GM23338 (cell line): ENCODE measurements around the gene CHKB. TPM values are rescaled to one million over a fixed set of nuclear protein-coding genes. Genes with fewer than 3 reads are reported as not detected.

ENCODE experiments used
- ATAC-seq: fragments of 200-7000 bp; cut with Tn5 transposase; 3 replicates; pipeline ENCODE4 v1.9.1; 2020
- DNase-seq: peaks from one replicate; pipeline ENCODE4 v3.0.0-alpha.2; 2015; ENCODE audit warnings: low spot score
- H2AFZ ChIP-seq: fragments of 200-600 bp; sonication (generic); 2 replicates; pipeline ENCODE4 v1.8.0; 2016; ENCODE audit warnings: antibody characterized with exemption, mild to moderate bottlenecking, moderate library complexity
- H3F3A ChIP-seq: fragments of 200-600 bp; sonication (generic); replicated peaks from 2 replicates; pipeline ENCODE4 v1.8.0; 2017; ENCODE audit warnings: antibody characterized with exemption, mixed run types, low read depth
- H3K27ac ChIP-seq: fragments of 200-600 bp; sonication (generic); 2 replicates; pipeline ENCODE4 v1.6.1; 2016; ENCODE audit warnings: low read depth
- H3K27me3 ChIP-seq: fragments of 200-600 bp; sonication (generic); 2 replicates; pipeline ENCODE4 v1.8.0; 2016; ENCODE audit warnings: mild to moderate bottlenecking, mixed run types, moderate library complexity; ENCODE audit not compliant: insufficient read depth
- H3K36me3 ChIP-seq: fragments of 200-600 bp; sonication (generic); 2 replicates; pipeline ENCODE4 v1.8.0; 2016; ENCODE audit warnings: mild to moderate bottlenecking; ENCODE audit not compliant: insufficient read depth
- H3K4me1 ChIP-seq: fragments of 200-600 bp; sonication (generic); 2 replicates; pipeline ENCODE4 v1.8.0; 2016; ENCODE audit warnings: mild to moderate bottlenecking, moderate library complexity; ENCODE audit not compliant: insufficient read depth
- H3K4me2 ChIP-seq: fragments of 200-600 bp; sonication (generic); 2 replicates; pipeline ENCODE4 v1.7.1; 2017; ENCODE audit warnings: mixed run types
- H3K4me3 ChIP-seq: fragments of 200-600 bp; sonication (generic); 2 replicates; pipeline ENCODE4 v1.6.1; 2016; ENCODE audit warnings: mixed run types
- H3K79me2 ChIP-seq: fragments of 200-600 bp; sonication (generic); replicated peaks from 2 replicates; pipeline ENCODE4 v1.8.0; 2017; ENCODE audit warnings: mild to moderate bottlenecking; ENCODE audit not compliant: insufficient read depth
- H3K9me2 ChIP-seq: fragments of 200-600 bp; sonication (generic); 2 replicates; pipeline ENCODE4 v1.8.0; 2017; ENCODE audit not compliant: insufficient read depth
- H4K20me1 ChIP-seq: fragments of 200-600 bp; sonication (generic); replicated peaks from 2 replicates; pipeline ENCODE4 v1.8.0; 2017; ENCODE audit warnings: mild to moderate bottlenecking; ENCODE audit not compliant: insufficient read depth
- H3K27ac Mint-ChIP-seq: 2 replicates; pipeline ENCODE4 v1.8.0; 2020; ENCODE audit warnings: inconsistent platforms, mild to moderate bottlenecking, moderate library complexity, mixed read lengths
- H3K27me3 Mint-ChIP-seq: 3 replicates; pipeline ENCODE4 v1.8.0; 2022; ENCODE audit warnings: low read depth, mild to moderate bottlenecking, moderate library complexity, mixed read lengths, inconsistent platforms; ENCODE audit not compliant: insufficient read depth, poor library complexity
- H3K36me3 Mint-ChIP-seq: 3 replicates; pipeline ENCODE4 v1.8.0; 2021; ENCODE audit warnings: low read depth, mild to moderate bottlenecking, inconsistent platforms, moderate library complexity, mixed read lengths
- H3K4me1 Mint-ChIP-seq: 3 replicates; pipeline ENCODE4 v1.8.0; 2020; ENCODE audit warnings: mild to moderate bottlenecking, inconsistent platforms, mixed read lengths
- H3K4me3 Mint-ChIP-seq: 3 replicates; pipeline ENCODE4 v1.8.0; 2021; ENCODE audit warnings: moderate library complexity, mild to moderate bottlenecking, inconsistent platforms, mixed read lengths
- H3K9me3 Mint-ChIP-seq: 3 replicates; pipeline ENCODE4 v1.8.0; 2020; ENCODE audit warnings: moderate library complexity, mild to moderate bottlenecking, inconsistent platforms, mixed read lengths
- CREB1 ChIP-seq: fragments of 250-450 bp; sonication (Bioruptor Pico); IDR thresholded peaks from 2 replicates; pipeline ENCODE4 v1.5.0; 2020; ENCODE audit warnings: low read depth, mild to moderate bottlenecking, moderate library complexity
- EZH2 ChIP-seq: fragments of 200-600 bp; sonication (generic); IDR thresholded peaks from one replicate; pipeline ENCODE4 v1.8.0; 2017; ENCODE audit warnings: antibody characterized with exemption, mild to moderate bottlenecking, low read depth; ENCODE audit not compliant: unreplicated experiment
- EZH2phosphoT487 ChIP-seq: fragments of 200-600 bp; sonication (generic); IDR thresholded peaks from one replicate; pipeline ENCODE4 v1.8.1; 2018; ENCODE audit warnings: antibody characterized with exemption; ENCODE audit not compliant: unreplicated experiment
- JUNB ChIP-seq: IDR thresholded peaks from one replicate; pipeline ENCODE4 v1.6.1; 2016; ENCODE audit warnings: antibody characterized with exemption; ENCODE audit not compliant: unreplicated experiment
- NANOG ChIP-seq: IDR thresholded peaks from 2 replicates; pipeline ENCODE4 v1.6.1; 2016; ENCODE audit warnings: antibody characterized with exemption, borderline replicate concordance
- POLR2AphosphoS5 ChIP-seq: IDR thresholded peaks from 2 replicates; pipeline ENCODE4 v1.6.1; 2016; ENCODE audit warnings: antibody characterized with exemption, low read depth
- STAT1 ChIP-seq: IDR thresholded peaks from one replicate; pipeline ENCODE4 v1.6.1; 2016; ENCODE audit warnings: antibody characterized with exemption; ENCODE audit not compliant: unreplicated experiment
- ZNF114 ChIP-seq: fragments of 250-450 bp; sonication (Bioruptor Pico); IDR thresholded peaks from 2 replicates; pipeline ENCODE4 v1.5.0; 2020; ENCODE audit warnings: mild to moderate bottlenecking, moderate library complexity
- ZNF331 ChIP-seq: fragments of 250-450 bp; sonication (Bioruptor Pico); IDR thresholded peaks from 2 replicates; pipeline ENCODE4 v1.5.0; 2020; ENCODE audit warnings: low read depth, mild to moderate bottlenecking, moderate library complexity
- polyA plus RNA-seq: library from polyadenylated mRNA; unstranded; fragments of >200 nt; fragmentation: Nextera tagmentation; extraction: Ambion mirVana; gene quantifications from 2 replicates; pipeline ENCODE4 v1.2.1, GENCODE V29; 2016
- total RNA-seq: library from RNA; depleted of rRNA; stranded (reverse); fragments of >200 nt; shearing (Covaris generic); gene quantifications from 2 replicates; pipeline ENCODE4 v1.2.3, GENCODE V29; 2014
- TF ChIP-seq, protein P1 (sequence below): IDR thresholded peaks from one replicate; pipeline ENCODE4 v1.6.1; 2018; ENCODE audit warnings: antibody characterized with exemption; ENCODE audit not compliant: unreplicated experiment
- TF ChIP-seq, protein P2 (sequence below): IDR thresholded peaks from 2 replicates; pipeline ENCODE4 v1.6.1; 2016; ENCODE audit warnings: antibody characterized with exemption
- TF ChIP-seq, protein P3 (sequence below), 2 experiments: fragments of 200-600 bp in 1 of 2; sonication (generic) in 1 of 2; conservative IDR thresholded peaks; 2 replicates each; pipeline versions ENCODE4 v1.5.1 to v1.6.1; 2016 to 2017; ENCODE audit warnings: antibody characterized with exemption in 2 of 2, low read depth in 2 of 2, mild to moderate bottlenecking in 2 of 2, moderate library complexity in 1 of 2
- TF ChIP-seq, protein P4 (sequence below): fragments of 250-450 bp; sonication (Bioruptor Pico); IDR thresholded peaks from 2 replicates; pipeline ENCODE4 v1.5.0; 2020; ENCODE audit warnings: mild to moderate bottlenecking, moderate library complexity

The CHKB gene
- total and polyA plus RNA-seq, 2 experiments from 2014 or later = 51.2 to 61.6 TPM

DNA sequence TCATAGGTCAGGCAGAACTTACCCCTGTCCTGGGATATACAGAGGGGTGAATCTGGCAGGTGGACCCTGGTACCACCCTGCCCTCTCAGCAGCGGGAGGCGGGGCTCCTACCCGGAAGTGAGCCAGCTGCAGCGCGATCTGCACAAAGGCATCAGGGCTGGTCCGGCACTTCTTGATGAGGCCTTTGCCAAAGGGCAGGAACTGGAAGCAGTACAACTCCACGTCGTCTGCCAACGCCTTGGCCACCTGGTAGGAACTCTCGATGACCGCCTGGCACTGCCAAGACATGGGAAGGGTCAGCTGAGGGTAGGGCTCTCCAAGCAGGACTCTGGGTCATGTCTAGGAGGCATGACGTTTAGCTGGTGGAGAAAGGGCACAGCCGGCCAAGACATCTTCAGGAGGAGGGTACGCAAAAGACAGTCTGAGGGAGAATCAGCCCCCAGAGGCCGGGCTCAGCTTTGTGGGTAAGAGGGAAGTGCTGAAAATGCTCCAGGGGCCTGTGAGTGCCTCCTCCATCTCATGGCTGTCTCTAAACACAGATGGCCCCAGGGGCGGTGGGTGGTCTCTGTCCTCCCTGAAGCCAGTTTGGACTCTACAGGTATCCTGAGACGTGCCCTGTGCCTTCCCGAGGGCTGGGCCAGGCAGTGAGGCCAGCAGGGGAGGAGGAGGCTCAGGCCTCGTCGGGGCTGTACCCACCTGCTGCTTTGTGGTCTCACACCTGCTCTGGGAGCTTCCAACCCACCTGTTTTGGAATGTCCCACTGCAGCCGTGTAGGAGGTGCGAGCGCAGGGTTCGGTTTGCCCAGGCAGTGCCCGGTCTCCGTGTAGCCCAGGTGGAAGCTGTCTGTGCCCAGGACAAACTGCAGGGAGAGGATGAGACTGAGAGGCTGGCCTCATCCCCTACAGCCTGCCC lies 11.1 kb downstream of the CHKB start:
- no peak for DNase-seq
- H4K20me1 ChIP-seq = no peaks in the 10 kb centered on the region

More for the DNA sequence above, 11.1 kb downstream of the CHKB start:
- H3K27me3 Mint-ChIP-seq = peaks cover 5% of the 10 kb centered on the region
- no peaks in the 10 kb centered on the region for H3K79me2 ChIP-seq
- peaks cover 45% of the 10 kb centered on the region for H3K36me3 Mint-ChIP-seq
- H3F3A ChIP-seq = no peaks in the 10 kb centered on the region
- H3K27ac Mint-ChIP-seq = no peak overlapping the region
- no peak overlapping the region for H3K27ac ChIP-seq
- no peaks in the 10 kb centered on the region for H3K36me3 ChIP-seq
- no peak overlapping the region for H2AFZ ChIP-seq
- H3K27me3 ChIP-seq = no peaks in the 10 kb centered on the region
- no peak overlapping the region for H3K4me3 Mint-ChIP-seq
- no peak for ATAC-seq
- H3K4me1 Mint-ChIP-seq = no peaks in the 10 kb centered on the region
- H3K4me3 ChIP-seq = no peak overlapping the region
- no peaks in the 10 kb centered on the region for H3K9me2 ChIP-seq
- TF ChIP-seq POLR2AphosphoS5 (no peak), EZH2phosphoT487 (no peak), EZH2 (no peak), CREB1 (CRISPR knock-in tag) (no peak), JUNB (no peak), NANOG (no peak), ZNF114 (no peak), ZNF331 (CRISPR knock-in tag) (no peak), STAT1 (no peak)
- TF ChIP-seq, protein P1, sequence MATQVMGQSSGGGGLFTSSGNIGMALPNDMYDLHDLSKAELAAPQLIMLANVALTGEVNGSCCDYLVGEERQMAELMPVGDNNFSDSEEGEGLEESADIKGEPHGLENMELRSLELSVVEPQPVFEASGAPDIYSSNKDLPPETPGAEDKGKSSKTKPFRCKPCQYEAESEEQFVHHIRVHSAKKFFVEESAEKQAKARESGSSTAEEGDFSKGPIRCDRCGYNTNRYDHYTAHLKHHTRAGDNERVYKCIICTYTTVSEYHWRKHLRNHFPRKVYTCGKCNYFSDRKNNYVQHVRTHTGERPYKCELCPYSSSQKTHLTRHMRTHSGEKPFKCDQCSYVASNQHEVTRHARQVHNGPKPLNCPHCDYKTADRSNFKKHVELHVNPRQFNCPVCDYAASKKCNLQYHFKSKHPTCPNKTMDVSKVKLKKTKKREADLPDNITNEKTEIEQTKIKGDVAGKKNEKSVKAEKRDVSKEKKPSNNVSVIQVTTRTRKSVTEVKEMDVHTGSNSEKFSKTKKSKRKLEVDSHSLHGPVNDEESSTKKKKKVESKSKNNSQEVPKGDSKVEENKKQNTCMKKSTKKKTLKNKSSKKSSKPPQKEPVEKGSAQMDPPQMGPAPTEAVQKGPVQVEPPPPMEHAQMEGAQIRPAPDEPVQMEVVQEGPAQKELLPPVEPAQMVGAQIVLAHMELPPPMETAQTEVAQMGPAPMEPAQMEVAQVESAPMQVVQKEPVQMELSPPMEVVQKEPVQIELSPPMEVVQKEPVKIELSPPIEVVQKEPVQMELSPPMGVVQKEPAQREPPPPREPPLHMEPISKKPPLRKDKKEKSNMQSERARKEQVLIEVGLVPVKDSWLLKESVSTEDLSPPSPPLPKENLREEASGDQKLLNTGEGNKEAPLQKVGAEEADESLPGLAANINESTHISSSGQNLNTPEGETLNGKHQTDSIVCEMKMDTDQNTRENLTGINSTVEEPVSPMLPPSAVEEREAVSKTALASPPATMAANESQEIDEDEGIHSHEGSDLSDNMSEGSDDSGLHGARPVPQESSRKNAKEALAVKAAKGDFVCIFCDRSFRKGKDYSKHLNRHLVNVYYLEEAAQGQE = no peak
- TF ChIP-seq, protein P2, sequence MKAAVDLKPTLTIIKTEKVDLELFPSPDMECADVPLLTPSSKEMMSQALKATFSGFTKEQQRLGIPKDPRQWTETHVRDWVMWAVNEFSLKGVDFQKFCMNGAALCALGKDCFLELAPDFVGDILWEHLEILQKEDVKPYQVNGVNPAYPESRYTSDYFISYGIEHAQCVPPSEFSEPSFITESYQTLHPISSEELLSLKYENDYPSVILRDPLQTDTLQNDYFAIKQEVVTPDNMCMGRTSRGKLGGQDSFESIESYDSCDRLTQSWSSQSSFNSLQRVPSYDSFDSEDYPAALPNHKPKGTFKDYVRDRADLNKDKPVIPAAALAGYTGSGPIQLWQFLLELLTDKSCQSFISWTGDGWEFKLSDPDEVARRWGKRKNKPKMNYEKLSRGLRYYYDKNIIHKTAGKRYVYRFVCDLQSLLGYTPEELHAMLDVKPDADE = no peak
- TF ChIP-seq, protein P3, sequence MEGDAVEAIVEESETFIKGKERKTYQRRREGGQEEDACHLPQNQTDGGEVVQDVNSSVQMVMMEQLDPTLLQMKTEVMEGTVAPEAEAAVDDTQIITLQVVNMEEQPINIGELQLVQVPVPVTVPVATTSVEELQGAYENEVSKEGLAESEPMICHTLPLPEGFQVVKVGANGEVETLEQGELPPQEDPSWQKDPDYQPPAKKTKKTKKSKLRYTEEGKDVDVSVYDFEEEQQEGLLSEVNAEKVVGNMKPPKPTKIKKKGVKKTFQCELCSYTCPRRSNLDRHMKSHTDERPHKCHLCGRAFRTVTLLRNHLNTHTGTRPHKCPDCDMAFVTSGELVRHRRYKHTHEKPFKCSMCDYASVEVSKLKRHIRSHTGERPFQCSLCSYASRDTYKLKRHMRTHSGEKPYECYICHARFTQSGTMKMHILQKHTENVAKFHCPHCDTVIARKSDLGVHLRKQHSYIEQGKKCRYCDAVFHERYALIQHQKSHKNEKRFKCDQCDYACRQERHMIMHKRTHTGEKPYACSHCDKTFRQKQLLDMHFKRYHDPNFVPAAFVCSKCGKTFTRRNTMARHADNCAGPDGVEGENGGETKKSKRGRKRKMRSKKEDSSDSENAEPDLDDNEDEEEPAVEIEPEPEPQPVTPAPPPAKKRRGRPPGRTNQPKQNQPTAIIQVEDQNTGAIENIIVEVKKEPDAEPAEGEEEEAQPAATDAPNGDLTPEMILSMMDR (conservative IDR thresholded peaks at IDR 0.05; ENCODE audit: low read depth in 2 of 2) = no peak
- TF ChIP-seq, protein P4, sequence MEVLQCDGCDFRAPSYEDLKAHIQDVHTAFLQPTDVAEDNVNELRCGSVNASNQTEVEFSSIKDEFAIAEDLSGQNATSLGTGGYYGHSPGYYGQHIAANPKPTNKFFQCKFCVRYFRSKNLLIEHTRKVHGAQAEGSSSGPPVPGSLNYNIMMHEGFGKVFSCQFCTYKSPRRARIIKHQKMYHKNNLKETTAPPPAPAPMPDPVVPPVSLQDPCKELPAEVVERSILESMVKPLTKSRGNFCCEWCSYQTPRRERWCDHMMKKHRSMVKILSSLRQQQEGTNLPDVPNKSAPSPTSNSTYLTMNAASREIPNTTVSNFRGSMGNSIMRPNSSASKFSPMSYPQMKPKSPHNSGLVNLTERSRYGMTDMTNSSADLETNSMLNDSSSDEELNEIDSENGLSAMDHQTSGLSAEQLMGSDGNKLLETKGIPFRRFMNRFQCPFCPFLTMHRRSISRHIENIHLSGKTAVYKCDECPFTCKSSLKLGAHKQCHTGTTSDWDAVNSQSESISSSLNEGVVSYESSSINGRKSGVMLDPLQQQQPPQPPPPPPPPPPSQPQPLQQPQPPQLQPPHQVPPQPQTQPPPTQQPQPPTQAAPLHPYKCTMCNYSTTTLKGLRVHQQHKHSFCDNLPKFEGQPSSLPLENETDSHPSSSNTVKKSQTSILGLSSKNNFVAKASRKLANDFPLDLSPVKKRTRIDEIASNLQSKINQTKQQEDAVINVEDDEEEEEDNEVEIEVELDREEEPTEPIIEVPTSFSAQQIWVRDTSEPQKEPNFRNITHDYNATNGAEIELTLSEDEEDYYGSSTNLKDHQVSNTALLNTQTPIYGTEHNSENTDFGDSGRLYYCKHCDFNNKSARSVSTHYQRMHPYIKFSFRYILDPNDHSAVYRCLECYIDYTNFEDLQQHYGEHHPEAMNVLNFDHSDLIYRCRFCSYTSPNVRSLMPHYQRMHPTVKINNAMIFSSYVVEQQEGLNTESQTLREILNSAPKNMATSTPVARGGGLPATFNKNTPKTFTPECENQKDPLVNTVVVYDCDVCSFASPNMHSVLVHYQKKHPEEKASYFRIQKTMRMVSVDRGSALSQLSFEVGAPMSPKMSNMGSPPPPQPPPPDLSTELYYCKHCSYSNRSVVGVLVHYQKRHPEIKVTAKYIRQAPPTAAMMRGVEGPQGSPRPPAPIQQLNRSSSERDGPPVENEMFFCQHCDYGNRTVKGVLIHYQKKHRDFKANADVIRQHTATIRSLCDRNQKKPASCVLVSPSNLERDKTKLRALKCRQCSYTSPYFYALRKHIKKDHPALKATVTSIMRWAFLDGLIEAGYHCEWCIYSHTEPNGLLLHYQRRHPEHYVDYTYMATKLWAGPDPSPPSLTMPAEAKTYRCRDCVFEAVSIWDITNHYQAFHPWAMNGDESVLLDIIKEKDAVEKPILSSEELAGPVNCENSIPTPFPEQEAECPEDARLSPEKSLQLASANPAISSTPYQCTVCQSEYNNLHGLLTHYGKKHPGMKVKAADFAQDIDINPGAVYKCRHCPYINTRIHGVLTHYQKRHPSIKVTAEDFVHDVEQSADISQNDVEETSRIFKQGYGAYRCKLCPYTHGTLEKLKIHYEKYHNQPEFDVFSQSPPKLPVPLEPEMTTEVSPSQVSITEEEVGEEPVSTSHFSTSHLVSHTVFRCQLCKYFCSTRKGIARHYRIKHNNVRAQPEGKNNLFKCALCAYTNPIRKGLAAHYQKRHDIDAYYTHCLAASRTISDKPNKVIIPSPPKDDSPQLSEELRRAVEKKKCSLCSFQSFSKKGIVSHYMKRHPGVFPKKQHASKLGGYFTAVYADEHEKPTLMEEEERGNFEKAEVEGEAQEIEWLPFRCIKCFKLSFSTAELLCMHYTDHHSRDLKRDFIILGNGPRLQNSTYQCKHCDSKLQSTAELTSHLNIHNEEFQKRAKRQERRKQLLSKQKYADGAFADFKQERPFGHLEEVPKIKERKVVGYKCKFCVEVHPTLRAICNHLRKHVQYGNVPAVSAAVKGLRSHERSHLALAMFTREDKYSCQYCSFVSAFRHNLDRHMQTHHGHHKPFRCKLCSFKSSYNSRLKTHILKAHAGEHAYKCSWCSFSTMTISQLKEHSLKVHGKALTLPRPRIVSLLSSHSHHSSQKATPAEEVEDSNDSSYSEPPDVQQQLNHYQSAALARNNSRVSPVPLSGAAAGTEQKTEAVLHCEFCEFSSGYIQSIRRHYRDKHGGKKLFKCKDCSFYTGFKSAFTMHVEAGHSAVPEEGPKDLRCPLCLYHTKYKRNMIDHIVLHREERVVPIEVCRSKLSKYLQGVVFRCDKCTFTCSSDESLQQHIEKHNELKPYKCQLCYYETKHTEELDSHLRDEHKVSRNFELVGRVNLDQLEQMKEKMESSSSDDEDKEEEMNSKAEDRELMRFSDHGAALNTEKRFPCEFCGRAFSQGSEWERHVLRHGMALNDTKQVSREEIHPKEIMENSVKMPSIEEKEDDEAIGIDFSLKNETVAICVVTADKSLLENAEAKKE (CRISPR knock-in tag) = no peak
- H3K4me2 ChIP-seq = no peak overlapping the region
- H3K9me3 Mint-ChIP-seq = no peaks in the 10 kb centered on the region
- no peaks in the 10 kb centered on the region for H3K4me1 ChIP-seq
